ENCODE measurements around the gene MBD5.

DNA sequence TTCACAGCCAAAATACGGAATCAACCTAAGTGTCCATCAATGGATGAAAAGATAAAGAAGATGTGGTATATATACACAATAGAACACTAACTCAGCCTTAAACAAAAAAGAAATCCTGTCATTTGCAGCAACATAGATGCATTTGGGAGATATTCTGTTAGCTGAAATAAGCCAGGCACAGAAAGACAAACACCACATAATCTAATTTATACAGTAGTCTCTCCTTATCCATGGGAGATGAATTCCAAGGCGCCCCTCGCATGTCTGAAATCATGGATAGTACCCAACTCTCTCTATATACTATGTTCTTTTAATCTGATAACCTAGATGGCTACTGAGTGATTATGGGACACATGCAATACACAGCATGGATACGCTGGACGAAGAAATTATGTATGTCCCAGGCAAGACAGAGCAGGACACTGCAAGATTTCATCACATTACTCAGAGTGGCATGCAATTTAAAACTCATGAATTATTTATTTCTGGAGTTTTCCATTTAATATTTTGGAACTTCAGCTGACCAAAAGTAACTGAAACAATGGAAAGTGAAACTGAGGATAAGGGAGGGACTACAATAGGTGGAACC, 39.9 kb upstream of the MBD5 start:
- TF ChIP-seq, protein P1, sequence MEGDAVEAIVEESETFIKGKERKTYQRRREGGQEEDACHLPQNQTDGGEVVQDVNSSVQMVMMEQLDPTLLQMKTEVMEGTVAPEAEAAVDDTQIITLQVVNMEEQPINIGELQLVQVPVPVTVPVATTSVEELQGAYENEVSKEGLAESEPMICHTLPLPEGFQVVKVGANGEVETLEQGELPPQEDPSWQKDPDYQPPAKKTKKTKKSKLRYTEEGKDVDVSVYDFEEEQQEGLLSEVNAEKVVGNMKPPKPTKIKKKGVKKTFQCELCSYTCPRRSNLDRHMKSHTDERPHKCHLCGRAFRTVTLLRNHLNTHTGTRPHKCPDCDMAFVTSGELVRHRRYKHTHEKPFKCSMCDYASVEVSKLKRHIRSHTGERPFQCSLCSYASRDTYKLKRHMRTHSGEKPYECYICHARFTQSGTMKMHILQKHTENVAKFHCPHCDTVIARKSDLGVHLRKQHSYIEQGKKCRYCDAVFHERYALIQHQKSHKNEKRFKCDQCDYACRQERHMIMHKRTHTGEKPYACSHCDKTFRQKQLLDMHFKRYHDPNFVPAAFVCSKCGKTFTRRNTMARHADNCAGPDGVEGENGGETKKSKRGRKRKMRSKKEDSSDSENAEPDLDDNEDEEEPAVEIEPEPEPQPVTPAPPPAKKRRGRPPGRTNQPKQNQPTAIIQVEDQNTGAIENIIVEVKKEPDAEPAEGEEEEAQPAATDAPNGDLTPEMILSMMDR (conservative IDR thresholded peaks at IDR 0.05 in 1 of 2, IDR thresholded peaks at IDR 0.05 in 1 of 2; ENCODE audit: extremely low read depth in 1 of 2, insufficient read depth in 1 of 2, low read depth in 1 of 2, low read length in 2 of 2), result no peak
- no peak for TF ChIP-seq EZH2 (IDR thresholded peaks at IDR 0.05; ENCODE audit: borderline replicate concordance, low read length)

Measured in mammary epithelial cell (primary cell).